ENCODE measurements around the gene ANO3. TPM values are rescaled to one million over a fixed set of nuclear protein-coding genes. Genes with fewer than 3 reads are reported as not detected.
A peak's percentile ranks its signal among the peaks of the same experiment; 100 is the strongest.

Gene ANO3
- total RNA-seq, 4 donors from 2014 or later: 0.08 to 0.27 TPM; not detected in 2

- H3K36me3 ChIP-seq: no peaks in the 10 kb centered on the region
- no peaks in the 10 kb centered on the region for H3K27me3 ChIP-seq
- no peak for ATAC-seq
- H3K27ac ChIP-seq: no peak overlapping the region
- 58 to 65% methylated on average over 5 of the region's 5 CpGs for WGBS, 2 donors (ENCODE audit: low coverage in 1 of 2)
- no peak overlapping the region for H3K4me3 ChIP-seq
- H3K9me3 ChIP-seq: no peaks in the 10 kb centered on the region
- TF ChIP-seq POLR2A (IDR thresholded peaks at IDR 0.05): no peak
- TF ChIP-seq POLR2AphosphoS5 (IDR thresholded peaks at IDR 0.05): no peak
- no peak for TF ChIP-seq EP300 (IDR thresholded peaks at IDR 0.05)
- TF ChIP-seq CTCF (IDR thresholded peaks at IDR 0.05): no peak
- peaks cover 0 to 40% (median 2%) of the 10 kb centered on the region in 3 donors for H3K4me1 ChIP-seq
These were observed 244.0 kb downstream of the ANO3 start for GRCh38 chr11:26575946-26576345.

- Histone ChIP-seq H3K4me1 (peaks cover 0 to 21% (median 2%) of the 10 kb centered on the region in 3 donors), H3K27ac (peak overlapping the region in 3 of 4 donors; percentile 0 to 39 (median 11)), H3K36me3 (no peaks in the 10 kb centered on the region), H3K4me3 (no peak overlapping the region), H3K27me3 (no peaks in the 10 kb centered on the region), H3K9me3 (no peaks in the 10 kb centered on the region)
- ATAC-seq: no peak
- TF ChIP-seq POLR2A (IDR thresholded peaks at IDR 0.05) (no peak), POLR2AphosphoS5 (IDR thresholded peaks at IDR 0.05) (no peak), EP300 (IDR thresholded peaks at IDR 0.05) (no peak), CTCF (IDR thresholded peaks at IDR 0.05) (no peak)
- WGBS, 2 donors (ENCODE audit: low coverage in 1 of 2): 29 to 36% methylated on average over 1 of the region's 1 CpG
These were observed 247.2 kb downstream of the ANO3 start for GRCh38 chr11:26578998-26579661.

GRCh38 chr11:26579683-26580082 lies 247.8 kb downstream of the ANO3 start:
- Histone ChIP-seq H3K4me1 (peaks cover 0 to 21% (median 2%) of the 10 kb centered on the region in 3 donors), H3K27me3 (no peaks in the 10 kb centered on the region), H3K27ac (peak overlapping the region in 3 of 4 donors; percentile 0 to 39 (median 11)), H3K36me3 (no peaks in the 10 kb centered on the region), H3K9me3 (no peaks in the 10 kb centered on the region), H3K4me3 (no peak overlapping the region)
- no peak for TF ChIP-seq POLR2A (IDR thresholded peaks at IDR 0.05)
- no peak for TF ChIP-seq CTCF (IDR thresholded peaks at IDR 0.05)
- no peak for TF ChIP-seq EP300 (IDR thresholded peaks at IDR 0.05)
- TF ChIP-seq POLR2AphosphoS5 (IDR thresholded peaks at IDR 0.05): no peak
- 72 to 78% methylated on average over 2 of the region's 2 CpGs for WGBS, 2 donors (ENCODE audit: low coverage in 1 of 2)
- ATAC-seq: no peak

- Histone ChIP-seq H3K9me3 (no peaks in the 10 kb centered on the region), H3K27ac (peak overlapping the region in 3 of 4 donors; percentile 20 to 61 (median 30))
These were observed 249.0 kb downstream of the ANO3 start for GRCh38 chr11:26580929-26581328.

More at GRCh38 chr11:26580929-26581328, 249.0 kb downstream of the ANO3 start:
- H3K27me3 ChIP-seq: no peaks in the 10 kb centered on the region
- TF ChIP-seq CTCF (IDR thresholded peaks at IDR 0.05) (no peak), POLR2AphosphoS5 (IDR thresholded peaks at IDR 0.05) (peak; percentile 49), EP300 (IDR thresholded peaks at IDR 0.05) (no peak), POLR2A (IDR thresholded peaks at IDR 0.05) (no peak)
- ATAC-seq: peak; percentile 64
- WGBS, 2 donors (ENCODE audit: low coverage in 1 of 2): 11 to 33% methylated on average over 3 of the region's 3 CpGs
- H3K4me1 ChIP-seq: peaks cover 0 to 21% (median 2%) of the 10 kb centered on the region in 3 donors
- H3K4me3 ChIP-seq: no peak overlapping the region
- no peaks in the 10 kb centered on the region for H3K36me3 ChIP-seq

Measured in gastroesophageal sphincter (tissue), 4 donors.